ENCODE measurements around the gene CIRBP. TPM values are rescaled to one million over a fixed set of nuclear protein-coding genes. Genes with fewer than 3 reads are reported as not detected.
A peak's percentile ranks its signal among the peaks of the same experiment; 100 is the strongest.

Gene CIRBP
- total and polyA plus RNA-seq, 2 donors (not counting 1 experiment from before 2014, with no cell fraction given) = 643 to 1,164 TPM

- Histone ChIP-seq H3K36me3 (replicated peaks in 1 of 2; ENCODE audit: control extremely low read depth in 1 of 2, control insufficient read depth in 1 of 2, extremely low read depth in 1 of 2, insufficient read depth in 2 of 2, low read length in 1 of 2) (peaks cover 0 to 41% of the 10 kb centered on the region in 2 experiments), H3K79me2 (ENCODE audit: control insufficient read depth, insufficient read depth, low read length) (peaks cover 63% of the 10 kb centered on the region), H4K20me1 (ENCODE audit: control insufficient read depth, insufficient read depth, low read length, poor library complexity, severe bottlenecking) (peaks cover 58% of the 10 kb centered on the region), H3K4me3 (ENCODE audit: control extremely low read depth in 1 of 5, extremely low read depth in 1 of 5, insufficient read depth in 1 of 5, low read depth in 2 of 5, low read length in 4 of 5) (peak overlapping the region; percentile 25 to 92 (median 86)), H3K4me2 (replicated peaks; ENCODE audit: low read depth, low read length, poor library complexity, severe bottlenecking) (peak overlapping the region; percentile 98), H3K27ac (ENCODE audit: low read length in 2 of 2) (peak overlapping the region; percentile 89 to 94), H2AFZ (ENCODE audit: insufficient read depth, low read depth, low read length, poor library complexity, severe bottlenecking) (no peak overlapping the region), H3K4me1 (ENCODE audit: control insufficient read depth in 2 of 2, insufficient read depth in 2 of 2, low read length in 2 of 2) (peaks cover 36 to 64% of the 10 kb centered on the region in 2 donors), H3K27me3 (replicated peaks in 1 of 4; ENCODE audit: control extremely low read depth in 1 of 4, control insufficient read depth in 3 of 4, insufficient read depth in 4 of 4, low read length in 3 of 4) (no peaks in the 10 kb centered on the region), H3K9me3 (ENCODE audit: control extremely low read depth in 1 of 3, control insufficient read depth in 2 of 3, insufficient read depth in 1 of 3, low read length in 2 of 3) (no peaks in the 10 kb centered on the region), H3K9ac (ENCODE audit: low read length) (peak overlapping the region; percentile 86)
- peak; percentile 82 for DNase-seq
- no peaks in the 10 kb centered on the region for H3K27me3 Mint-ChIP-seq
- H3K4me3 Mint-ChIP-seq = peak overlapping the region; percentile 91
- CTCF ChIA-PET = interaction anchor here (0.7 to 5.8 kb wide), 6 partner anchors 8 to 52 kb away, joined by 3 to 113 read pairs (median 6); partner anchors contain the start of gene CIRBP
- ATAC-seq (ENCODE audit: low read depth) = peak; percentile 1
- H3K27ac Mint-ChIP-seq = peak overlapping the region; percentile 92
- TF ChIP-seq CTCF (IDR thresholded peaks at IDR 0.05) = no peak
- no peak for TF ChIP-seq EZH2 (IDR thresholded peaks at IDR 0.05; ENCODE audit: borderline replicate concordance, insufficient read depth, low read depth, low read length, poor library complexity, severe bottlenecking)
- peaks cover 40% of the 10 kb centered on the region for H3K4me1 Mint-ChIP-seq
- intact Hi-C loops (cut with micrococcal nuclease) = no loop called here
- POLR2A ChIA-PET = interaction anchor here (0.6 to 10.7 kb wide), 11 partner anchors 8 to 400 kb away, joined by 3 to 305 read pairs (median 3); partner anchors contain the start of genes CIRBP, FAM174C and TCF3
- 0% methylated on average over 15 of the region's 30 CpGs for WGBS (ENCODE audit: insufficient coverage)
- no peaks in the 10 kb centered on the region for H3K9me3 Mint-ChIP-seq (ENCODE audit: insufficient read depth)
Measured at GRCh38 chr19:1252221-1252820, 16.8 kb upstream of the CIRBP start.
